SK-N-DZ (cell line): ENCODE results near the gene OR11H6. TPM values are rescaled to one million over a fixed set of nuclear protein-coding genes. Genes with fewer than 3 reads are reported as not detected.
"Not testable (repeated sequence)": the region's sequence is repeated elsewhere in the genome, so short reads cannot be mapped to it uniquely, and the experiment has no call there.

Source experiments
- DNase-seq: peaks from one replicate; pipeline ENCODE4 v3.0.0-alpha.2; 2015; ENCODE audit warnings: low spot score
- polyA plus RNA-seq, 2 experiments: library from polyadenylated mRNA; depleted of rRNA; stranded (reverse); fragments of >200 nt; gene quantifications; 2 replicates each; pipeline ENCODE4 v1.2.3, GENCODE V29; 2014

The OR11H6 gene
- polyA plus RNA-seq (2014; cell fraction: cytosol; rRNA removed) = not detected in 2 replicates
- not detected in 2 replicates for polyA plus RNA-seq (2014; cell fraction: nucleus; rRNA removed)

DNA sequence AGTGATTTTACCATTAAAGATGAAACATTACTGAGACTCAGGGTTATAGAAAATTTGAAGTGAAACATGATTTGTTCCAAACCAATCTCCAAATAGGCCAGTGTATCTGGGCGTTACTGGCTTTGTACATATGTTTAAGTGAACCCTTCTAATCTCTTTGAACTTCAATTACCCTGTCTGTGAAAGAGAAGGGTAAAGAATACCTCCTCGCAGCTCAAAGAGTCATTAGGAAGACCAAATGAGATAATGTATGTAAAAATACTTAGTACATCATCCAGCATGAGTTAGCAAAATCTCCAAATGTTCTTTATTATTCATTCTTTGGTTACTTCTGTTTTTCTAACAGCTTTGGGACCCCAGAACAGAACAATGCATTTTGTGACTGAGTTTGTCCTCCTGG lies at the start of gene OR11H6:
Gene OR11H6, plus strand, starts transcription at position 301 of the 400 bp plus-strand sequence. Its CDS starts 0 bp downstream, at position 301.
- DNase-seq = no peak

DNA sequence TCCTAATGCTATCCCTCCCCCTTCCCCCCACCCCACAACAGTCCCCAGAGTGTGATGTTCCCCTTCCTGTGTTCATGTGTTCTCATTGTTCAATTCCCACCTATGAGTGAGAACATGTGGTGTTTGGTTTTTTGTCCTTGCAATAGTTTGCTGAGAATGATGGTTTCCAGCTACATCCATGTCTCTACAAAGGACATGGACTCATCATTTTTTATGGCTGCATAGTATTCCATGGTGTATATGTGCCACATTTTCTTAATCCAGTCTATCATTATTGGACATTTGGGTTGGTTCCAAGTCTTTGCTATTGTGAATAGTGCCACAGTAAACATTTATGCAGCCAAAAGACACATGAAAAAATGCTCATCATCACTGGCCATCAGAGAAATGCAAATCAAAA lies 49.3 kb upstream of the OR11H6 start:
- not testable (repeated sequence) for DNase-seq

DNA sequence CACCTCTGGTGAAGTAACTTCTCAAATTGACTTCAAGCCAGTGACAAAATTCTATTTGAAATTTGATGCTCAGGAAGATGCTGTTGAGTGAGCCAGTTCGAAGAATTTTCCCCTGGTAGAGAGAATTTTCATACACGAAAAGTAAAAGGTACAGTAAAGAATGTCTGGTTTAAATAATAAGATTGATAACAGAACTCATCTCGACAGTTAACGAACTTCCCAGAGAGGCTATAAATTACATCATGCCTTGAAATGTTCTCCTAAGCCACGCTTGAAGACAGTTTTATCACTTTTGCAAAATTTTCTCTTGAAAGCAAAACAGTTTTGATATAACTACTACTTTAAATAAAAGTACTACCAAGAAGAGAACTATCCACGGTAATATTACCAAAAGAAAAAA lies 47.2 kb upstream of the OR11H6 start:
- DNase-seq = no peak

DNA sequence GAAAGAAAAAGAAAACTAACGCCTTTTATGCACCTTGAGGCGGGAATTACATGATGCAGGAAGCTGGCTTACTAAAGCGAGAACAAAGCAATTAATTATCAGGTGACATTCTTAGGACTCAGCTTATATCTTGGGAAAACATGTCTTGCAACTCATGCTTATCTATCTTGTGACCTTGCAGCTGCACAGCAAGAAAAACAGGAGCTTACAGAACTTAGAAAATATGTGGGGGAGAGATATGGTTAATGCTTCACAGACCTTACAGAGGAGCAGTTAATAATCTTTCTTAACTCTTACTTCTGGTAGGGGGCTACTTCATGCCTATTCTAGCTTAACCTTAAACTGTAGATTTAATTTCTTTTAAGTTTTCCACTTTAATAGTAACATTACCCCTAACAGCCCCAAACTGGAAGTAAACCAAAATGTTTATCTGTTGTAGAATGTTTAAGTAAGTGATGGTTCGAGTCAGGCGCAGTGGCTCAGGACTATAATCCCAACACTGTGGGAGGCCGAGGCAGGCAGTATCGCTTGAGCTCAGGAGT lies 46.0 kb upstream of the OR11H6 start:
- DNase-seq = no peak

GRCh38 chr14:20179218-20179617 lies 44.3 kb upstream of the OR11H6 start:
- no peak for DNase-seq

DNA sequence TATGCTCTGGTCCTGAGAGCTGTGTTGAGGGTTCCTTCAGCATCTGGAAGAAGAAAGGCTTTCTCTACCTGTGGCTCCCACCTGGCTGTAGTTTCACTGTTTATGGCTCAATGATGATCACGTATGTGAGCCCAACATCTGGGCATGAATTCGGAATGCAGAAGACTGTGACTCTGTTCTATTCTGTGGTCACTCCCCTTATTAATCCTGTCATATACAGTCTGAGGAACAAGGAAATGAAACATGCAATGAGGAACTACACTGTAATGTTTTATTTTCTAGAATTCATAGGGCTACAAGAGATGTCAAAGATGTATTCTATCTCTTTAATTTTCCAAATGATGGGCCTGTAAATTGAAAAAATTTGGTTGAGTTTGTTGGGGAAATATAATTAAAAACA lies 43.6 kb upstream of the OR11H6 start:
- DNase-seq = no peak

GRCh38 chr14:20180486-20180885 lies 43.0 kb upstream of the OR11H6 start:
- DNase-seq = no peak

DNA sequence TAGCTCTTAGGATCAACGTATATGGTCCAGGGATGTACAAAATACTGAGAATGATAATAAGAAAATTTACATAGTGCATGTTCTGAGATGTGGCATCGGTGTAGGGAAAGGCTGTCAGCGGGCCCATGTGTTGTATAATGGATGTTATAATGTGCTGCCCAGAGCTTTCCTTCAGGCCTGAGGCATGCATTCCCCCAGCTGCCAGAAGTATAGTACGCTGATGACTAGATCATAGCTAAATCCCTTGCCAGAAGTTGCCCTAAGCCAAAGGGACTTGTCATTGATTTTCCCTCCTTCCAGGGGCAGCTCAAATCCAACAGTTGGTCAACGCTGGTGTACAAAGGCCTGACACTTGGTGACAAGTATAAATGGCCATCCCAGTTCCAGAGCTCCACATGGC lies 39.3 kb upstream of the OR11H6 start:
- DNase-seq = no peak

DNA sequence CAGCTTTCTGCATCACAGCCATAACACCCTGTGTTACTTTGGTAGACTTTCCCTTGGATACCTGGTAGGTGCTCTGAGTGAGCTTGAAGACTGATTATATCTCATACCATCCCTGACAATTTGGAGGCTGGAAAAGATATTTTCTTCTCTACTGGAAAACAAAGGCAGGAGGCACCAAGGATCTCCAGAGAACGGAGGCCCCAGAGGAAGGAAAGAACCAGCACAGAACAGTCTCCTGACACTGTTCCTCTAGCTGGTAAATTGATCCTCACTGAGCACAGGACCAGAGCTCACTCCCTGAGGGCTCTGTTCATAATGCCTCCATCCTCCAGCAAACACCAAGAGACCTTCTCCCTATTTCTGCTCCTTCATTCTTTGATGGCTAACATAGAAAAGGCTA lies 32.9 kb upstream of the OR11H6 start, which contains the start of gene OR11G2:
Gene OR11G2, plus strand, starts transcription at position 301 of the 400 bp plus-strand sequence. CDS start 6,542 bp downstream, outside the sequence.
- no peak for DNase-seq

GRCh38 chr14:20191396-20191795 lies 32.1 kb upstream of the OR11H6 start:
- DNase-seq = no peak

DNA sequence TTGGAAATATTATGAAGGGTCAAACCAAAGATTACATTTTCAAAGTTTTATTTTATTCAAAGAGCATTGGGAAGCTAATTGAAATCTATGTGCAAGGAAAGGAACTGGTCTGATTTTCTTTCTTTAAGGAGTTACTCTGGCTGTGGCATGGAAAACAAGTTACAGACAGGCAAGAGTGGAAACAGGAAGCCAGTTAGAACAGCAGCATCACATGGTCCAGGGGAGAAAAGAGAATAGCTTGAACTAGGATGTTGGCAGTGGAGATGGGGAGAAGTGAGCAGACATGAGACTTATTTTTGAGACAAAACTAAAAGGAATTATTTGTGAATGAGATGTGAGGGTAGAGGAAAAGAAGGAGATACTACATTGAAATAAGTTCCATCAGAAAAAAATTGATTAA lies 29.4 kb upstream of the OR11H6 start:
- no peak for DNase-seq

- DNase-seq = not testable (repeated sequence)
Observed at GRCh38 chr14:20195170-20195569, 28.3 kb upstream of the OR11H6 start.

GRCh38 chr14:20195911-20196310 lies 27.6 kb upstream of the OR11H6 start:
- no peak for DNase-seq

DNA sequence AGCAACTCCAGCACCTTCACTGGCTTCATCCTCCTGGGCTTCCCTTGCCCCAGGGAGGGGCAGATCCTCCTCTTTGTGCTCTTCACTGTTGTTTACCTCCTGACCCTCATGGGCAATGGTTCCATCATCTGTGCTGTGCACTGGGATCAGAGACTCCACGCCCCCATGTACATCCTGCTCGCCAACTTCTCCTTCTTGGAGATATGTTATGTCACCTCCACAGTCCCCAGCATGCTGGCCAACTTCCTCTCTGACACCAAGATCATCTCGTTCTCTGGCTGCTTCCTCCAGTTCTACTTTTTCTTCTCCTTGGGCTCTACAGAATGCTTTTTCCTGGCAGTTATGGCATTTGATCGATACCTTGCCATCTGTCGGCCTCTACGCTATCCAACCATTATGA lies 26.1 kb upstream of the OR11H6 start:
- DNase-seq = no peak

- no peak for DNase-seq
Observed at GRCh38 chr14:20198991-20199390, 24.5 kb upstream of the OR11H6 start.

DNA sequence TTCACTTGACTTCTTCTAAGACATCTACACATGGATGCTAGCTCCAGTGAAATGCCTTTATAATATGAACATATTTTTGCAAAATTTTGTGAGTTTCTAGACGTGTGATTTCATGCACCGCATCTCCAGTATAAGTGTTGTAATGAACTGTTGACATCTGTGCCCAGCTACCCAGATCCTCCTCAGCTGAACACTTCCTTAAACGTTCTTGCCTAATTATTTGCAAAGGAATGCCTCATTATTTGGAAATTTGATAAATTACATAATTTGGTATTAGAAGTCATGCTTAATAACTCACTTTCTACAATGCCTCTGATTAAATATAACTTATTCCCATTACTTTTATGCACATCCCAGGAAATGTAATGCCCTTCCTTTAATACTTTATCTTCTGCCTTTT lies 18.8 kb upstream of the OR11H6 start:
- no peak for DNase-seq

DNA sequence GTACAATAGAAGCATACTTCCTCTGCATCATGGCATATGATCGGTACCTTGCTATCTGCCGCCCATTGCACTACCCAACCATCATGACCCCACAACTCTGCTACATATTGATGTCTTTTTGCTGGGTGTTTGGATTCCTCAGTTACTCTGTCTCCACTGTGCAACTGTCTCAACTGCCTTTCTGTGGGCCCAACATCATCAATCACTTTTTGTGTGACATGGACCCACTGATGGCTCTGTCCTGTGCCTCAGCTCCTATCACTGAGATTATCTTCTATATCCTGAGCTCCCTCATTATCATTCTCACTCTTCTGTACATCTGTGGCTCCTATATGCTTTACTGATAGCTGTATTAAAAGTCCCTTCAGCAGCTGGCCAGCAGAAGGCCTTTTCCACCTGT lies 13.9 kb upstream of the OR11H6 start:
- no peak for DNase-seq

- not testable (repeated sequence) for DNase-seq
Observed at GRCh38 chr14:20212406-20212805, 11.1 kb upstream of the OR11H6 start.

DNA sequence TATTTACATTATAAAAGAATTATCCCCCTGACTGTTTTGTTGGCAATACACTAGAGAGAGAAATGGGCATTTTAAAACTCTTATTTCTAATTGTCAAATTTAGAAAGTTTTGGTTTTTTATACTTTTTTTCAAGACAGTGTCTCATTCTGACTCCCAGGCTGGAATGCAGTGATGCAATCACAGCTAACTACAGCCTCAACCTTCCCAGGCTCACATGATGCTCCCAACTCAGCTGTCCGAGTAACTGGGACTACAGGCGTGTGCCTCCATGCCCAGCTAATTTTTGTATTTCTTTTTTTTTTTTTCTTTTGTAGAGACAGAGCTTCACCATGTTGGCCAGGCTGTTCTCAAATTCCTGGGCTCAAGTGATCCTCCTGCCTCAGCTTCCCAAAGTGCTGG lies 8.3 kb upstream of the OR11H6 start:
- DNase-seq = no peak

- no peak for DNase-seq
Observed at GRCh38 chr14:20219033-20219432, 4.5 kb upstream of the OR11H6 start.

DNA sequence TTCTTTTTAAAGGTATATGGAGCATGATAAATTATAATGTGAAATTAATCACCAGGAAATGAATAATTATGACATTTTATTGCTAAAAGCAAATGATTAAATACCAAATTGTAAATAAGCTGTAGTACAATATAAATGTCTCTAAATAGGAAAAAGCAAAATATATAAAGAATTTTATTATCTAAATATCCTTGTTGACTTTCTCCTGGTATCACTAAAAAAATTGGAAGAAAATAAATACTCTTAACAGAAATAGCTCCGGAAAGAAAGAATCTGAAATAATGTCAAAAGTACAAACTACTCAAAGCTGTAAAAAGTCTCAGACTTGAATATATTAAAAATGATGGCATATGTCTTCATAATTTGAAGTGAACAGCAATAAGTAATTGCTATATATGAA lies 5.2 kb downstream of the OR11H6 start, which contains the start of gene OR11H7:
Gene OR11H7, plus strand, starts transcription at position 301 of the 400 bp plus-strand sequence.
- DNase-seq = no peak

DNA sequence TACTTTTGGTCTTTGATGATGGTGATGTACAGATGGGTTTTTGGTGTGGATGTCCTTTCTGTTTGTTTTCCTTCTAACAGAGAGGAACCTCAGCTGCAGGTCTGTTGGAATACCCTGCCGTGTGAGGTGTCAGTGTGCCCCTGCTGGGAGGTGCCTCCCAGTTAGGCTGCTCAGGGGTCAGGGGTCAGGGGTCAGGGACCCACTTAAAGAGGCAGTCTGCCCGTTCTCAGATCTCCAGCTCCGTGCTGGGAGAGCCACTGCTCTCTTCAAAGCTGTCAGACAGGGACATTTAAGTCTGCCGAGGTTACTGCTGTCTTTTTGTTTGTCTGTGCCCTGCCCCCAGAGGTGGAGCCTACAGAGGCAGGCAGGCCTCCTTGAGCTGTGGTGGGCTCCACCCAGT lies 11.9 kb downstream of the OR11H6 start:
- not testable (repeated sequence) for DNase-seq

GRCh38 chr14:20247646-20248246 lies 24.2 kb downstream of the OR11H6 start:
- DNase-seq = no peak
